H9 (cell line): Measurements from ENCODE around the gene GPBP1L1. TPM values are rescaled to one million over a fixed set of nuclear protein-coding genes. Genes with fewer than 3 reads are reported as not detected.
A peak's percentile ranks its signal among the peaks of the same experiment; 100 is the strongest.

Source experiments
- DNase-seq: peaks from one replicate; pipeline ENCODE4 v3.0.0-alpha.2; 2017
- H2AFZ ChIP-seq: one replicate; pipeline ENCODE4 v1.6.1; 2013; ENCODE audit warnings: mild to moderate bottlenecking, low read length, control low read depth, moderate library complexity
- H2AK5ac ChIP-seq: 2 replicates; pipeline ENCODE4 v1.6.1; 2013; ENCODE audit warnings: low read length, control low read depth, mixed read lengths; ENCODE audit not compliant: insufficient read length
- H2BK120ac ChIP-seq: one replicate; pipeline ENCODE4 v1.6.1; 2013; ENCODE audit warnings: low read depth, mild to moderate bottlenecking, low read length, control low read depth, inconsistent platforms; ENCODE audit not compliant: poor library complexity, severe bottlenecking
- H2BK12ac ChIP-seq: 2 replicates; pipeline ENCODE4 v1.6.1; 2013; ENCODE audit warnings: low read length, control low read depth, mixed read lengths, low read depth; ENCODE audit not compliant: insufficient read length
- H2BK15ac ChIP-seq: 2 replicates; pipeline ENCODE4 v1.6.1; 2013; ENCODE audit warnings: low read depth, low read length, control low read depth
- H2BK20ac ChIP-seq: one replicate; pipeline ENCODE4 v1.6.1; 2013; ENCODE audit warnings: low read depth, mild to moderate bottlenecking, low read length, control low read depth, inconsistent platforms; ENCODE audit not compliant: poor library complexity, severe bottlenecking
- H2BK5ac ChIP-seq: 2 replicates; pipeline ENCODE4 v1.6.1; 2013; ENCODE audit warnings: low read length, control low read depth, mixed read lengths; ENCODE audit not compliant: insufficient read length
- H3K14ac ChIP-seq: 2 replicates; pipeline ENCODE4 v1.6.1; 2013; ENCODE audit warnings: low read length, control low read depth; ENCODE audit not compliant: insufficient read depth
- H3K18ac ChIP-seq: 2 replicates; pipeline ENCODE4 v1.6.1; 2013; ENCODE audit warnings: low read depth, mild to moderate bottlenecking, mixed read lengths, low read length, control low read depth; ENCODE audit not compliant: insufficient read length
- H3K23ac ChIP-seq: 2 replicates; pipeline ENCODE4 v1.6.1; 2013; ENCODE audit warnings: low read length, control low read depth, mixed read lengths, low read depth; ENCODE audit not compliant: insufficient read length
- H3K23me2 ChIP-seq: 2 replicates; pipeline ENCODE4 v1.6.1; 2013; ENCODE audit warnings: low read depth, mild to moderate bottlenecking, mixed read lengths, low read length, control low read depth; ENCODE audit not compliant: insufficient read length, poor library complexity, severe bottlenecking
- H3K27ac ChIP-seq: 2 replicates; pipeline ENCODE4 v1.5.1; 2013; ENCODE audit warnings: low read length, control low read depth, mixed read lengths, low read depth; ENCODE audit not compliant: insufficient read length
- H3K27me3 ChIP-seq: 2 replicates; pipeline ENCODE4 v1.6.1; 2013; ENCODE audit warnings: low read length, control low read depth, inconsistent platforms; ENCODE audit not compliant: insufficient read depth
- H3K4ac ChIP-seq: 2 replicates; pipeline ENCODE4 v1.6.1; 2013; ENCODE audit warnings: low read depth, mild to moderate bottlenecking, control low read depth, inconsistent platforms, low read length, moderate library complexity
- H3K4me1 ChIP-seq: 2 replicates; pipeline ENCODE4 v1.6.1; 2013; ENCODE audit warnings: low read length, control low read depth, inconsistent platforms; ENCODE audit not compliant: insufficient read depth
- H3K4me2 ChIP-seq: 2 replicates; pipeline ENCODE4 v1.6.1; 2013; ENCODE audit warnings: low read length, control low read depth, mixed read lengths; ENCODE audit not compliant: insufficient read length, insufficient read depth
- H3K56ac ChIP-seq: 2 replicates; pipeline ENCODE4 v1.6.1; 2013; ENCODE audit warnings: low read depth, mild to moderate bottlenecking, mixed read lengths, low read length, control low read depth; ENCODE audit not compliant: insufficient read length
- H3K79me1 ChIP-seq: 2 replicates; pipeline ENCODE4 v1.6.1; 2013; ENCODE audit warnings: low read depth, mild to moderate bottlenecking, moderate library complexity, low read length, control low read depth, inconsistent platforms; ENCODE audit not compliant: insufficient read depth, poor library complexity, severe bottlenecking
- H3K79me2 ChIP-seq: 2 replicates; pipeline ENCODE4 v1.6.1; 2013; ENCODE audit warnings: low read length, control low read depth, inconsistent platforms; ENCODE audit not compliant: insufficient read depth
- H3K9ac ChIP-seq: 2 replicates; pipeline ENCODE4 v1.6.1; 2013; ENCODE audit warnings: low read length, control low read depth, mixed read lengths; ENCODE audit not compliant: insufficient read length; ENCODE audit errors: extremely low read depth
- H3K9me3 ChIP-seq: one replicate; pipeline ENCODE4 v1.6.1; 2013; ENCODE audit warnings: low read depth, low read length, inconsistent platforms; ENCODE audit not compliant: control insufficient read depth
- H3T11ph ChIP-seq: one replicate; pipeline ENCODE4 v1.6.1; 2013; ENCODE audit warnings: mild to moderate bottlenecking, low read length, control low read depth, inconsistent platforms
- H4K20me1 ChIP-seq: one replicate; pipeline ENCODE4 v1.6.1; 2013; ENCODE audit not compliant: control insufficient read depth, insufficient read length, insufficient read depth
- H4K5ac ChIP-seq: 2 replicates; pipeline ENCODE4 v1.6.1; 2013; ENCODE audit warnings: low read depth, mild to moderate bottlenecking, mixed read lengths, low read length, control low read depth; ENCODE audit not compliant: insufficient read length
- H4K8ac ChIP-seq: replicated peaks from 2 replicates; pipeline ENCODE4 v1.6.1; 2013; ENCODE audit warnings: low read length, control low read depth, mixed read lengths, low read depth; ENCODE audit not compliant: insufficient read length
- H4K91ac ChIP-seq: 2 replicates; pipeline ENCODE4 v1.6.1; 2013; ENCODE audit warnings: low read depth, mild to moderate bottlenecking, moderate library complexity, mixed read lengths, low read length, control low read depth; ENCODE audit not compliant: insufficient read length
- H3K27ac Mint-ChIP-seq, 3 experiments: 2 replicates in 2 of 3; 3 replicates in 1 of 3; pipeline ENCODE4 v1.8.0; 2020 to 2021; ENCODE audit warnings: mixed read lengths in 3 of 3, mild to moderate bottlenecking in 1 of 3, moderate library complexity in 1 of 3
- H3K27me3 Mint-ChIP-seq: 2 replicates; pipeline ENCODE4 v1.8.0; 2021; ENCODE audit warnings: low read depth, mild to moderate bottlenecking, moderate library complexity, mixed read lengths
- H3K36me3 Mint-ChIP-seq, 3 experiments: 2 replicates in 2 of 3; 3 replicates in 1 of 3; pipeline ENCODE4 v1.8.0; 2020 to 2021; ENCODE audit warnings: low read depth in 3 of 3, mixed read lengths in 3 of 3; ENCODE audit not compliant: insufficient read depth in 1 of 3
- H3K4me1 Mint-ChIP-seq, 2 experiments: 2 replicates each; pipeline ENCODE4 v1.8.0; 2020; ENCODE audit warnings: mixed read lengths in 2 of 2
- H3K4me3 Mint-ChIP-seq, 2 experiments: 2 replicates in 1 of 2; 3 replicates in 1 of 2; pipeline ENCODE4 v1.8.0; 2020 to 2021; ENCODE audit warnings: mild to moderate bottlenecking in 2 of 2, mixed read lengths in 2 of 2, moderate library complexity in 1 of 2
- H3K9me3 Mint-ChIP-seq, 2 experiments: 2 replicates in 1 of 2; 3 replicates in 1 of 2; pipeline ENCODE4 v1.8.0; 2020; ENCODE audit warnings: mild to moderate bottlenecking in 2 of 2, mixed read lengths in 2 of 2, moderate library complexity in 1 of 2
- WGBS: extraction: QIAGEN DNeasy Blood & Tissue Kit; methylation state at CpG from one replicate; pipeline ENCODE4 v1.1.7; 2013; ENCODE audit warnings: missing lambda C conversion rate, low lambda C conversion rate, mixed read lengths; ENCODE audit not compliant: insufficient read length; ENCODE audit errors: extremely low coverage; 5-methylcytosine and 5-hydroxymethylcytosine counted together
- total RNA-seq: library from RNA; stranded (reverse); gene quantifications from 2 replicates; pipeline ENCODE4 v1.2.1, GENCODE V29; 2021
- TF ChIP-seq, protein P1 (sequence below): fragments of 200-600 bp; sonication (generic); conservative IDR thresholded peaks from 3 replicates; pipeline ENCODE4 v1.8.0; 2021; ENCODE audit warnings: antibody characterized with exemption, mild to moderate bottlenecking

GPBP1L1 gene
- total RNA-seq, 1 experiment from 2014 or later = 115 TPM

DNA sequence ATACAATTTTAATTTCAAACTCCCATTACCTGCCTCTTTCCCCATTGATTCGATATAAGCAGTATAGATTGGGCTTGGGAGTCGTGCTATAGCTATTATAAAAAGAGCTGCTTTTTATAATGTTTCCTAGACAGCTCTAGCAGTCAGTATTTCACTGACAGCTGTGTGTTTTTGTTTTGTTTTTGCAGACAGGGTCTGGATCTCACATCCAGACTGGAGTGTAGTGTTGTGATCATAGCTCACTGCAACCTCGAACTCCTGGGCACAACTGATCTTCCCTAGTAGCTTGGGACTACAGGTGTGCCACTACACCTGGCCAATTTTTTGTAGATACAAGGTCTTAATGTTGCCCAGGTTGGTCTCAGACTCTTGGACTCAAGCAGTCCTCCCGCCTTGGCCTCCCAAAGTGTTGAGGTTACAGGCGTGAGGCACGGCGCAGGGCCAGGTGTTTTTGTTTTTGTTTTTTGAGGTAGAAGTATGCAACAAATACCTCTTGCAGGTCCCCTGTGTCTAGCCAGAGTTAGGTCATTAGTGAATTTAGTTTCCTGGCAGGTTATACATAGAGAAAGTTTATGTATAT, 100.7 kb downstream of the GPBP1L1 start:
- H4K5ac ChIP-seq = no peak overlapping the region
- H4K8ac ChIP-seq = no peak overlapping the region
- peaks cover 3% of the 10 kb centered on the region for H3K79me1 ChIP-seq
- H2BK120ac ChIP-seq = no peak overlapping the region
- H3K4me2 ChIP-seq = peak overlapping the region; percentile 86
- H3K27ac Mint-ChIP-seq = peak overlapping the region; percentile 99 to 100 (median 100); a peak in 6 of 7 replicates
- H3K27ac ChIP-seq = no peak overlapping the region
- H2BK5ac ChIP-seq = no peak overlapping the region
- H3K4me1 ChIP-seq = no peaks in the 10 kb centered on the region; the same call in 1 of the 2 replicates
- TF ChIP-seq, protein P1, sequence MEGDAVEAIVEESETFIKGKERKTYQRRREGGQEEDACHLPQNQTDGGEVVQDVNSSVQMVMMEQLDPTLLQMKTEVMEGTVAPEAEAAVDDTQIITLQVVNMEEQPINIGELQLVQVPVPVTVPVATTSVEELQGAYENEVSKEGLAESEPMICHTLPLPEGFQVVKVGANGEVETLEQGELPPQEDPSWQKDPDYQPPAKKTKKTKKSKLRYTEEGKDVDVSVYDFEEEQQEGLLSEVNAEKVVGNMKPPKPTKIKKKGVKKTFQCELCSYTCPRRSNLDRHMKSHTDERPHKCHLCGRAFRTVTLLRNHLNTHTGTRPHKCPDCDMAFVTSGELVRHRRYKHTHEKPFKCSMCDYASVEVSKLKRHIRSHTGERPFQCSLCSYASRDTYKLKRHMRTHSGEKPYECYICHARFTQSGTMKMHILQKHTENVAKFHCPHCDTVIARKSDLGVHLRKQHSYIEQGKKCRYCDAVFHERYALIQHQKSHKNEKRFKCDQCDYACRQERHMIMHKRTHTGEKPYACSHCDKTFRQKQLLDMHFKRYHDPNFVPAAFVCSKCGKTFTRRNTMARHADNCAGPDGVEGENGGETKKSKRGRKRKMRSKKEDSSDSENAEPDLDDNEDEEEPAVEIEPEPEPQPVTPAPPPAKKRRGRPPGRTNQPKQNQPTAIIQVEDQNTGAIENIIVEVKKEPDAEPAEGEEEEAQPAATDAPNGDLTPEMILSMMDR = no peak
- peak overlapping the region; percentile 96 for H3K9ac ChIP-seq
- H3K79me2 ChIP-seq = peaks cover 53% of the 10 kb centered on the region
- peaks cover 2 to 3% of the 10 kb centered on the region in 2 experiments; a peak in 3 of 5 replicates for H3K9me3 Mint-ChIP-seq
- peak overlapping the region; percentile 97; the same call in 1 of the 2 replicates for H3K14ac ChIP-seq
- H3K23me2 ChIP-seq = peaks cover 6% of the 10 kb centered on the region
- no peaks in the 10 kb centered on the region for H3K9me3 ChIP-seq
- H3K18ac ChIP-seq = no peak overlapping the region
- H3K4ac ChIP-seq = no peak overlapping the region
- H3K4me3 Mint-ChIP-seq = peak overlapping the region; percentile 99 to 100
- WGBS = no CpG with 5 or more reads among the region's 7 CpGs
- H4K20me1 ChIP-seq = no peaks in the 10 kb centered on the region
- H3K4me1 Mint-ChIP-seq = peaks cover 22 to 29% of the 10 kb centered on the region in 2 experiments
- H3K27me3 Mint-ChIP-seq = peaks cover 3% of the 10 kb centered on the region; the same call in 1 of the 2 replicates
- H3K36me3 Mint-ChIP-seq = peaks cover 30 to 40% (median 37%) of the 10 kb centered on the region in 3 experiments
- H4K91ac ChIP-seq = no peak overlapping the region
- H3K27me3 ChIP-seq = no peaks in the 10 kb centered on the region
- H3K56ac ChIP-seq = no peak overlapping the region
- H2BK12ac ChIP-seq = no peak overlapping the region
- no peak overlapping the region for H2BK15ac ChIP-seq
- no peak for DNase-seq
- no peak overlapping the region for H3K23ac ChIP-seq
- no peak overlapping the region for H2AFZ ChIP-seq
- H2AK5ac ChIP-seq = no peak overlapping the region
- H3T11ph ChIP-seq = no peak overlapping the region
- no peak overlapping the region for H2BK20ac ChIP-seq
